HepG2 (cell line): ENCODE data around the gene PRM3. TPM values are rescaled to one million over a fixed set of nuclear protein-coding genes. Genes with fewer than 3 reads are reported as not detected.

Experiments
- ARHGAP35 ChIP-seq: sonication (generic); formaldehyde crosslinking; IDR thresholded peaks from 2 replicates; pipeline ENCODE4 v1.9.0; 2022; ENCODE audit warnings: mild to moderate bottlenecking, inconsistent platforms, moderate library complexity, missing genetic modification reagents, borderline replicate concordance
- CAMTA2 ChIP-seq: sonication (generic); formaldehyde crosslinking; IDR thresholded peaks from 2 replicates; pipeline ENCODE4 v1.4.0; 2020; ENCODE audit warnings: mild to moderate bottlenecking, missing genetic modification reagents, borderline replicate concordance
- ELF4 ChIP-seq: sonication (generic); formaldehyde crosslinking; IDR thresholded peaks from 2 replicates; pipeline ENCODE4 v1.5.0; 2020; ENCODE audit warnings: missing genetic modification reagents, mild to moderate bottlenecking, moderate library complexity, borderline replicate concordance
- FOXC1 ChIP-seq: sonication (generic); formaldehyde crosslinking; IDR thresholded peaks from 2 replicates; pipeline ENCODE4 v1.8.0; 2022; ENCODE audit warnings: mild to moderate bottlenecking, missing genetic modification reagents, borderline replicate concordance
- MIER2 ChIP-seq: IDR thresholded peaks from 2 replicates; pipeline ENCODE4 v1.6.1; 2016; ENCODE audit warnings: missing biosample characterization, missing genetic modification reagents
- NRL ChIP-seq: sonication (generic); formaldehyde crosslinking; IDR thresholded peaks from 2 replicates; pipeline ENCODE4 v1.5.0; 2020; ENCODE audit warnings: missing genetic modification reagents, mild to moderate bottlenecking, moderate library complexity, borderline replicate concordance
- TBX2 ChIP-seq: sonication (generic); formaldehyde crosslinking; IDR thresholded peaks from 2 replicates; pipeline ENCODE4 v1.5.0; 2020; ENCODE audit warnings: missing genetic modification reagents, mild to moderate bottlenecking, borderline replicate concordance
- ZKSCAN5 ChIP-seq: sonication (generic); formaldehyde crosslinking; IDR thresholded peaks from 2 replicates; pipeline ENCODE4 v1.5.1; 2020; ENCODE audit warnings: mild to moderate bottlenecking, missing genetic modification reagents
- ZMYM3 ChIP-seq: sonication (generic); formaldehyde crosslinking; IDR thresholded peaks from 2 replicates; pipeline ENCODE4 v1.5.1; 2020; ENCODE audit warnings: mild to moderate bottlenecking, missing genetic modification reagents
- ZNF136 ChIP-seq: sonication (generic); formaldehyde crosslinking; IDR thresholded peaks from 2 replicates; pipeline ENCODE4 v1.8.1; 2022; ENCODE audit warnings: low read depth, mild to moderate bottlenecking, moderate library complexity, missing genetic modification reagents
- ZNF264 ChIP-seq: sonication (generic); formaldehyde crosslinking; IDR thresholded peaks from 2 replicates; pipeline ENCODE4 v1.4.0; 2020; ENCODE audit warnings: missing genetic modification reagents
- ZNF317 ChIP-seq: sonication (generic); formaldehyde crosslinking; IDR thresholded peaks from 2 replicates; pipeline ENCODE4 v1.5.0; 2020; ENCODE audit warnings: mild to moderate bottlenecking, missing genetic modification reagents
- ZNF337 ChIP-seq: sonication (generic); formaldehyde crosslinking; IDR thresholded peaks from 2 replicates; pipeline ENCODE4 v1.5.1; 2020; ENCODE audit warnings: missing genetic modification reagents, low read depth, mild to moderate bottlenecking, borderline replicate concordance
- ZNF33B ChIP-seq: sonication (generic); formaldehyde crosslinking; IDR thresholded peaks from 2 replicates; pipeline ENCODE4 v1.5.1; 2020; ENCODE audit warnings: mild to moderate bottlenecking, missing genetic modification reagents
- ZNF567 ChIP-seq: sonication (generic); formaldehyde crosslinking; IDR thresholded peaks from 2 replicates; pipeline ENCODE4 v1.8.1; 2023; ENCODE audit warnings: mild to moderate bottlenecking, missing genetic modification reagents, borderline replicate concordance
- ZNF589 ChIP-seq: sonication (generic); formaldehyde crosslinking; conservative IDR thresholded peaks from 2 replicates; pipeline ENCODE4 v1.8.0; 2022; ENCODE audit warnings: mild to moderate bottlenecking, moderate library complexity, missing genetic modification reagents
- ZNF598 ChIP-seq: sonication (generic); formaldehyde crosslinking; IDR thresholded peaks from 2 replicates; pipeline ENCODE4 v1.5.1; 2020; ENCODE audit warnings: mild to moderate bottlenecking, missing genetic modification reagents, borderline replicate concordance
- ZNF678 ChIP-seq: sonication (generic); formaldehyde crosslinking; IDR thresholded peaks from 2 replicates; pipeline ENCODE4 v1.4.0; 2020; ENCODE audit warnings: mild to moderate bottlenecking, missing genetic modification reagents
- polyA plus RNA-seq, 8 experiments: library from polyadenylated mRNA; depleted of rRNA in 3 of 8; stranded (reverse) in 7 of 8; unstranded in 1 of 8; fragments of >200 nt; fragmentation: Illumina TruSeq in 4 of 8; extraction: Trizol in 4 of 8; gene quantifications; 2 replicates each; pipeline versions ENCODE4 v1.2.1 to v1.2.3, GENCODE V29; 2011 to 2016; ENCODE audit warnings: low read depth in 4 of 8, missing spikeins in 1 of 8, mixed read lengths in 1 of 8; ENCODE audit not compliant: insufficient read depth in 1 of 8
- total RNA-seq, 5 experiments: library from RNA; depleted of rRNA; stranded (reverse); fragments of >200 nt; fragmentation: Illumina TruSeq; extraction: Trizol; gene quantifications; 2 replicates each; pipeline ENCODE4 v1.2.3, GENCODE V29; 2016; ENCODE audit warnings: low read depth in 1 of 5
- TF ChIP-seq, protein P1 (sequence below): sonication (generic); formaldehyde crosslinking; IDR thresholded peaks from 2 replicates; pipeline ENCODE4 v1.4.0; 2020; ENCODE audit warnings: missing genetic modification reagents
- TF ChIP-seq, protein P2 (sequence below): sonication (generic); formaldehyde crosslinking; IDR thresholded peaks from 2 replicates; pipeline ENCODE4 v1.5.0; 2020; ENCODE audit warnings: mild to moderate bottlenecking, missing genetic modification reagents
- TF ChIP-seq, protein P3 (sequence below): sonication (generic); formaldehyde crosslinking; IDR thresholded peaks from 2 replicates; pipeline ENCODE4 v1.4.0; 2020; ENCODE audit warnings: mild to moderate bottlenecking, missing genetic modification reagents
- TF ChIP-seq, protein P4 (sequence below): sonication (generic); formaldehyde crosslinking; IDR thresholded peaks from 2 replicates; pipeline ENCODE4 v1.5.1; 2020; ENCODE audit warnings: missing genetic modification reagents, mild to moderate bottlenecking, borderline replicate concordance

The PRM3 gene
- total and polyA plus RNA-seq, 2 of the 13 experiments (the other 11 are each of a cell fraction or from before 2014, with no cell fraction given): not detected

DNA sequence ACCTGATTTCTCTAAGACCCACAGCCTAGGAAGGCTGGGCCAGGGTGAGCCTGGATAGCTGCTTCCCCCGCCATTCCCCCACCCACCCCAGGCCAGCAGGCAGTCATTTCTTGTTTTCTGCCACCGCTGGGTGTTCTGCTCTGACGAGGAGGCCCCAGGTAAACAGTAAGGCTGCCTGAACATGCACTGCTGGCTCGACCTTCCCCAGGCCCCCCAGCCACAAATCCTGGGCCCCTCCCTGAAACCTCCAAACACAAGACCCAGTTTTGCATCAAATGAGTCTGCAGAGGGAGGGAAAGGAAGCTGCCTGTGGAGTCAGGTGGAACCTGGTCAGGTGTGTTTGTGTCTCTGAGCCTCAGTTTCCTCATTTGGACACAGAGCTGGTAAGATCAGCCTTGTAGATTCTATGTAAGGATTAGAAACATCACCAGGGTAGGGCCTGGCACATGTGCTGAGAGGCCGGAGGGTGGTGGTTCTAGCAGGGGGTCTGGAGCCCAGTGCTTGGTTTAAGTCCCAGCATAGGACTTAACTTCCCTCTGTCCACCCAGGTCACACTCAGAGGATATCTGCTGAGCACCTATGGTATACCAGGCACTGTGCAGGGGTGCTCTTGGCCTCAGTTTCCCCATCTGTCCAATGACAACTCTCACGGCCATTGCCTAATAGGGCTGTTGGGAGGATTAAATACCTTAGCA is 26.6 kb upstream of the PRM3 start (continued):
- TF ChIP-seq, protein P1, sequence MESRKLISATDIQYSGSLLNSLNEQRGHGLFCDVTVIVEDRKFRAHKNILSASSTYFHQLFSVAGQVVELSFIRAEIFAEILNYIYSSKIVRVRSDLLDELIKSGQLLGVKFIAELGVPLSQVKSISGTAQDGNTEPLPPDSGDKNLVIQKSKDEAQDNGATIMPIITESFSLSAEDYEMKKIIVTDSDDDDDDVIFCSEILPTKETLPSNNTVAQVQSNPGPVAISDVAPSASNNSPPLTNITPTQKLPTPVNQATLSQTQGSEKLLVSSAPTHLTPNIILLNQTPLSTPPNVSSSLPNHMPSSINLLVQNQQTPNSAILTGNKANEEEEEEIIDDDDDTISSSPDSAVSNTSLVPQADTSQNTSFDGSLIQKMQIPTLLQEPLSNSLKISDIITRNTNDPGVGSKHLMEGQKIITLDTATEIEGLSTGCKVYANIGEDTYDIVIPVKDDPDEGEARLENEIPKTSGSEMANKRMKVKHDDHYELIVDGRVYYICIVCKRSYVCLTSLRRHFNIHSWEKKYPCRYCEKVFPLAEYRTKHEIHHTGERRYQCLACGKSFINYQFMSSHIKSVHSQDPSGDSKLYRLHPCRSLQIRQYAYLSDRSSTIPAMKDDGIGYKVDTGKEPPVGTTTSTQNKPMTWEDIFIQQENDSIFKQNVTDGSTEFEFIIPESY (CRISPR knock-in tag): peak; percentile 9; the same call in 1 of the 2 replicates
- no peak for TF ChIP-seq ZNF264 (CRISPR knock-in tag)
- no peak for TF ChIP-seq ELF4 (CRISPR knock-in tag)
- TF ChIP-seq ARHGAP35 (CRISPR knock-in tag): 0 out of 2 replicates have a peak, but pooled peaks have one; percentile 25
- TF ChIP-seq, protein P2, sequence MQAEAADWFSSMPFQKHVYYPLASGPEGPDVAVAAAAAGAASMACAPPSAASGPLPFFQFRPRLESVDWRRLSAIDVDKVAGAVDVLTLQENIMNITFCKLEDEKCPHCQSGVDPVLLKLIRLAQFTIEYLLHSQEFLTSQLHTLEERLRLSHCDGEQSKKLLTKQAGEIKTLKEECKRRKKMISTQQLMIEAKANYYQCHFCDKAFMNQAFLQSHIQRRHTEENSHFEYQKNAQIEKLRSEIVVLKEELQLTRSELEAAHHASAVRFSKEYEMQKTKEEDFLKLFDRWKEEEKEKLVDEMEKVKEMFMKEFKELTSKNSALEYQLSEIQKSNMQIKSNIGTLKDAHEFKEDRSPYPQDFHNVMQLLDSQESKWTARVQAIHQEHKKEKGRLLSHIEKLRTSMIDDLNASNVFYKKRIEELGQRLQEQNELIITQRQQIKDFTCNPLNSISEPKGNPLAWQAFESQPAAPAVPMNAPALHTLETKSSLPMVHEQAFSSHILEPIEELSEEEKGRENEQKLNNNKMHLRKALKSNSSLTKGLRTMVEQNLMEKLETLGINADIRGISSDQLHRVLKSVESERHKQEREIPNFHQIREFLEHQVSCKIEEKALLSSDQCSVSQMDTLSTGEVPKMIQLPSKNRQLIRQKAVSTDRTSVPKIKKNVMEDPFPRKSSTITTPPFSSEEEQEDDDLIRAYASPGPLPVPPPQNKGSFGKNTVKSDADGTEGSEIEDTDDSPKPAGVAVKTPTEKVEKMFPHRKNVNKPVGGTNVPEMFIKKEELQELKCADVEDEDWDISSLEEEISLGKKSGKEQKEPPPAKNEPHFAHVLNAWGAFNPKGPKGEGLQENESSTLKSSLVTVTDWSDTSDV (CRISPR knock-in tag): 0 out of 2 replicates have a peak, but pooled peaks have one; percentile 70
- TF ChIP-seq ZNF337: 0 out of 2 replicates have a peak, but pooled peaks have one; percentile 17
- TF ChIP-seq ZMYM3: peak; percentile 55; the same call in 1 of the 2 replicates
- TF ChIP-seq ZNF33B: peak; percentile 64; the same call in 1 of the 2 replicates
- TF ChIP-seq NRL (CRISPR knock-in tag): 0 out of 2 replicates have a peak, but pooled peaks have one; percentile 20
- 0 out of 2 replicates have a peak, but pooled peaks have one; percentile 69 for TF ChIP-seq ZNF136 (CRISPR knock-in tag)
- no peak for TF ChIP-seq ZNF589 (CRISPR knock-in tag)
- TF ChIP-seq, protein P3, sequence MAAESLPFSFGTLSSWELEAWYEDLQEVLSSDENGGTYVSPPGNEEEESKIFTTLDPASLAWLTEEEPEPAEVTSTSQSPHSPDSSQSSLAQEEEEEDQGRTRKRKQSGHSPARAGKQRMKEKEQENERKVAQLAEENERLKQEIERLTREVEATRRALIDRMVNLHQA (CRISPR knock-in tag): no peak
- peak; percentile 94; the same call in 1 of the 2 replicates for TF ChIP-seq CAMTA2 (CRISPR knock-in tag)
- TF ChIP-seq TBX2 (CRISPR knock-in tag): peak; percentile 22; the same call in 1 of the 2 replicates
- TF ChIP-seq ZNF678 (CRISPR knock-in tag): no peak
- TF ChIP-seq MIER2 (CRISPR knock-in tag): no peak
- no peak for TF ChIP-seq ZKSCAN5
- TF ChIP-seq, protein P4, sequence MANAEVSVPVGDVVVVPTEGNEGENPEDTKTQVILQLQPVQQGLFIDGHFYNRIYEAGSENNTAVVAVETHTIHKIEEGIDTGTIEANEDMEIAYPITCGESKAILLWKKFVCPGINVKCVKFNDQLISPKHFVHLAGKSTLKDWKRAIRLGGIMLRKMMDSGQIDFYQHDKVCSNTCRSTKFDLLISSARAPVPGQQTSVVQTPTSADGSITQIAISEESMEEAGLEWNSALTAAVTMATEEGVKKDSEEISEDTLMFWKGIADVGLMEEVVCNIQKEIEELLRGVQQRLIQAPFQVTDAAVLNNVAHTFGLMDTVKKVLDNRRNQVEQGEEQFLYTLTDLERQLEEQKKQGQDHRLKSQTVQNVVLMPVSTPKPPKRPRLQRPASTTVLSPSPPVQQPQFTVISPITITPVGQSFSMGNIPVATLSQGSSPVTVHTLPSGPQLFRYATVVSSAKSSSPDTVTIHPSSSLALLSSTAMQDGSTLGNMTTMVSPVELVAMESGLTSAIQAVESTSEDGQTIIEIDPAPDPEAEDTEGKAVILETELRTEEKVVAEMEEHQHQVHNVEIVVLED (CRISPR knock-in tag): peak; percentile 30; the same call in 1 of the 2 replicates
- TF ChIP-seq ZNF317: 0 out of 2 replicates have a peak, but pooled peaks have one; percentile 17
- TF ChIP-seq FOXC1 (CRISPR knock-in tag): 0 out of 2 replicates have a peak, but pooled peaks have one; percentile 51
- TF ChIP-seq ZNF598 (CRISPR knock-in tag): 0 out of 2 replicates have a peak, but pooled peaks have one; percentile 53
- 0 out of 2 replicates have a peak, but pooled peaks have one; percentile 28 for TF ChIP-seq ZNF567
